ENCODE measurements around the gene CD4. TPM values are rescaled to one million over a fixed set of nuclear protein-coding genes. Genes with fewer than 3 reads are reported as not detected.

The CD4 gene
- total and polyA plus RNA-seq, 10 of the 15 experiments (the other 5 are each of a cell fraction or from before 2014, with no cell fraction given) = 0.24 to 1.6 (median 0.69) TPM

DNA sequence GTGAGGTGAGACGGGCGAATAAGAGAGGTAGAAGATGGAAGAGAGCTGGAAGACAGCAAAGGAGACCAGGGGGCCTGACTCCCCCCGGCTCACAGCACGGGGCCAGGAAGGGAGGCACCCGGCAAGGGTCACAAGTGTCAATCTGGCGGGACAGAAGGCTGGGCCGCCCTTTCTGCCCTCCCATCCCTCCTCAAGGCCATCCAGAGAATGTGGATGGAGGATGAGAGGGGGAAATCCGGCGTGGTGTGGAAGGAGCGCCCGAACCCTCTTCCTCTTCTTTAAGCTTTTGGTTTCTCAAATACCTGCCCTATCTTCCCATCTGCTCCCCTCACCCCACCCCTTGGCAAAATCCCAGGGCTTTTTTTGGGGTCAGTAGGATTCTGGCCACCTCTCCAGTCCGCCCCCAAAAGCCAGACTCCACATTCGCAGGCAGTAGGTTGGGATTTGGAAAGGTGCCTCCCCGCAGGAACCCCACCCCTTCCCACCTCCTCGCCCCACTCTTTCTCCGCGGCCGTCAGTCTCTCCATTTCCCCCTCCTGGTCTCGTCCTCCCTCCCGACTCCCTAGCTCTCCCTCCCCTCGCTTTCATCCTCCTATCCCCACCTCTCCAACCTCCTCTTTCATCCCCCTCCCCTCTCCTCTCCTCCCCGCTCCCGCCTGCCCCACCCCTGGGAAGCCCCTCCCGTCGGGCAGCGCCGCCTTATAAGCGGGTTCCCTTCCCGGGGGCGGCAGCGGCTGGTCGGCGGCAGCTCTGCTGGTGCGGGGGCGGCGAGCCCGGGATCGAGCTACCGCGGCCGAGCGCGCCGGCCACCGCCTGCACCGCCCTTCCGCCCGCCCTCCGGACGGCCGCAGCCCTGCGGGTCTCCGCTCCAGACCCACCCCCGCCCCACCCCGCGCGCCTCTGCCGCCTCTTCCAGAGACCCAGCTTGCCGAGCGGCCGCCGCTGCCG lies 23.4 kb upstream of the CD4 start, which contains the start of gene PTMS (continued):
- TF ChIP-seq EGR1 (IDR thresholded peaks at IDR 0.05; ENCODE audit: borderline replicate concordance in 1 of 2, low read depth in 2 of 2, low read length in 2 of 2) = peak in 1 of 2 experiments; percentile 96; a peak in 2 of 3 replicates
- no peak for TF ChIP-seq EZH2 (IDR thresholded peaks at IDR 0.05; ENCODE audit: borderline replicate concordance, control insufficient read depth, low read depth, low read length)
- peak; percentile 4; the same call in 1 of the 2 replicates for TF ChIP-seq YY1 (IDR thresholded peaks at IDR 0.05; ENCODE audit: low read depth, low read length)
- TF ChIP-seq EED (IDR thresholded peaks at IDR 0.05; ENCODE audit: low read depth) = peak; percentile 32; the same call in 1 of the 2 replicates
- 0 out of 3 replicates have a peak, but pooled peaks have one; percentile 35 for TF ChIP-seq POU2F2 (IDR thresholded peaks at IDR 0.05; ENCODE audit: borderline replicate concordance, low read depth, low read length)
- no peak for TF ChIP-seq ZNF24 (IDR thresholded peaks at IDR 0.05)
- TF ChIP-seq FOXM1 (IDR thresholded peaks at IDR 0.05; ENCODE audit: low read depth, low read length) = no peak
- TF ChIP-seq, protein P1, sequence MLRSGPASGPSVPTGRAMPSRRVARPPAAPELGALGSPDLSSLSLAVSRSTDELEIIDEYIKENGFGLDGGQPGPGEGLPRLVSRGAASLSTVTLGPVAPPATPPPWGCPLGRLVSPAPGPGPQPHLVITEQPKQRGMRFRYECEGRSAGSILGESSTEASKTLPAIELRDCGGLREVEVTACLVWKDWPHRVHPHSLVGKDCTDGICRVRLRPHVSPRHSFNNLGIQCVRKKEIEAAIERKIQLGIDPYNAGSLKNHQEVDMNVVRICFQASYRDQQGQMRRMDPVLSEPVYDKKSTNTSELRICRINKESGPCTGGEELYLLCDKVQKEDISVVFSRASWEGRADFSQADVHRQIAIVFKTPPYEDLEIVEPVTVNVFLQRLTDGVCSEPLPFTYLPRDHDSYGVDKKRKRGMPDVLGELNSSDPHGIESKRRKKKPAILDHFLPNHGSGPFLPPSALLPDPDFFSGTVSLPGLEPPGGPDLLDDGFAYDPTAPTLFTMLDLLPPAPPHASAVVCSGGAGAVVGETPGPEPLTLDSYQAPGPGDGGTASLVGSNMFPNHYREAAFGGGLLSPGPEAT (IDR thresholded peaks at IDR 0.05; ENCODE audit: low read depth) = peak; percentile 50; the same call in 1 of the 2 replicates
- TF ChIP-seq ZSCAN29 (IDR thresholded peaks at IDR 0.05) = no peak
- TF ChIP-seq NBN (IDR thresholded peaks at IDR 0.05) = 0 out of 2 replicates have a peak, but pooled peaks have one; percentile 30

All from GM12878 (cell line).